ENCODE data around the gene PLEKHM1.

The PLEKHM1 gene

GRCh38 chr17:45396496-45397205 is 93.9 kb downstream of the PLEKHM1 start:
- DNase-seq: no peak

GRCh38 chr17:45395569-45396415 is 94.7 kb downstream of the PLEKHM1 start:
- DNase-seq: no peak

- peak; percentile 62 for DNase-seq
These were observed 95.5 kb downstream of the PLEKHM1 start for GRCh38 chr17:45394913-45395568.

GRCh38 chr17:45394564-45394912 is 96.0 kb downstream of the PLEKHM1 start:
- DNase-seq: no peak

- no peak for DNase-seq
These were observed 96.4 kb downstream of the PLEKHM1 start for GRCh38 chr17:45394091-45394490.

- DNase-seq: no peak
These were observed 97.1 kb downstream of the PLEKHM1 start for GRCh38 chr17:45393411-45393810.

GRCh38 chr17:45391918-45392317 is 98.6 kb downstream of the PLEKHM1 start:
- no peak for DNase-seq

- DNase-seq: no peak
These were observed 99.2 kb downstream of the PLEKHM1 start for GRCh38 chr17:45391291-45391690.

- DNase-seq: no peak
These were observed 101.2 kb downstream of the PLEKHM1 start for GRCh38 chr17:45389354-45389753.

GRCh38 chr17:45388604-45389325 is 101.8 kb downstream of the PLEKHM1 start:
- no peak for DNase-seq

- DNase-seq: no peak
These were observed 102.8 kb downstream of the PLEKHM1 start for GRCh38 chr17:45387739-45388138.

- no peak for DNase-seq
These were observed 104.3 kb downstream of the PLEKHM1 start for GRCh38 chr17:45386178-45386577.

All from activated CD8-positive, alpha-beta memory T cell treated with anti-CD3 and anti-CD28 coated beads, Interleukin-2, amount 50 U/mL, for 48 hours (primary cell).